Measurements from ENCODE around the gene ARHGEF19.
"Not testable (repeated sequence)": the region's sequence is repeated elsewhere in the genome, so short reads cannot be mapped to it uniquely, and the experiment has no call there.

ARHGEF19 gene

DNA sequence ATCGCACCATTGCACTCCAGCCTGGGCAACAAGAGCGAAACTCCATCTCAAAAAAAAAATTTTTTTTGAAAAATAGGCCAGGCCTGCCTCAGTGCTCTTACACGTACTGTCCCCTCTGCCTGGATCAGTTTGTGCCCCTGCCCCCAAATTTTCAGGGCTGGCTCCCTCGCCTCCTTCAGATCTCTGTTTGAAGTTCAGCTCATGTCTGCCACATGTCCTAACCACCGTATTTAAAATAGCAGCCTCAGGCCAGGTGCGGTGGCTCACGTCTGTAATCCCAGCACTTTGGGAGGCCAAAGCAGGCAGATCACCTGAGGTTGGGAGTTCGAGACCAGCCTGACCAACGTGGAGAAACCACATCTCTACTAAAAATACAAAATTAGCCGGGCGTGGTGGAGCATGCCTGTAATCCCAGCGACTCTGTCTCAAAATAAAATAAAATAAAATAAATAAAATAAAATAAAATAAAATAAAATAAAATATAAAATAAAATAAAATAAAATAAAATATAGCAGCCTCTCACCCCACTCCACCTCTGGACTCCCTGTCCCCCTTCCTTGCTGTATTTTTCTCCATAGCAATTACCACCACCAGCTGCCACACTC lies 48.7 kb downstream of the ARHGEF19 start:
- not testable (repeated sequence) for DNase-seq

DNA sequence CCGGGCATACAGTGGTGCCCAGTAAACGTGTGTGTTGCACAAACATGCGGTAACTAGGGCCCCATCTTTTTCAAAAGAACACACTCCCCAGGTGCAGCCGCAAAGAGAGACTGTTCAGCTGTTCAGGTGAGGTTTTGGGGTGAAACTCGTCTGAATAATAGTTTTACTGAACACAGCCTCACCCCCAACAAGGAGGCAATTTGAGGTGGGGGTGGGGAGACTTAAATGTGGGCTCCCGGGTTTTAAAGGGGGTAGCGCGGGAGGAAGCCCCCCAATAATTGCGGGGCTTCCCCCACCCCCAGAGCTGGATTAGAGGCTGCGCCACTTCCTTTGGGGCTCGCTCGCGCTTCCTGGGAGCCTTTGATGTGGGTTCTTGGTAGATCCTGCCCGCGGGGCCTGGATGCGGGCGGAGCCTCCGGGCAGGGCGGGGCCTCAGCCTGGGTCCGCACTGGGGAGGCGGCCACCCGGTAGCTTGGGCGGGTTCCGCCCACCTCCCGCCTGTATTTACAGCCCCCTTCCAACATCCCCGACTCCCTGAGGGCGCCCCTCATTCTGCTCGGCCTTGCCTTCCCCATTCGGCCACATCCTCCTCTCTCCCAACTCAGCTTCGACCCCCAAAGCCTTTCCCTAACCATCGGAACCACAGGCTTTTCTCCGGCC lies 50.2 kb downstream of the ARHGEF19 start:
- no peak for DNase-seq

- no peak for DNase-seq
Observed at GRCh38 chr1:16161717-16162116, 50.7 kb downstream of the ARHGEF19 start.

DNA sequence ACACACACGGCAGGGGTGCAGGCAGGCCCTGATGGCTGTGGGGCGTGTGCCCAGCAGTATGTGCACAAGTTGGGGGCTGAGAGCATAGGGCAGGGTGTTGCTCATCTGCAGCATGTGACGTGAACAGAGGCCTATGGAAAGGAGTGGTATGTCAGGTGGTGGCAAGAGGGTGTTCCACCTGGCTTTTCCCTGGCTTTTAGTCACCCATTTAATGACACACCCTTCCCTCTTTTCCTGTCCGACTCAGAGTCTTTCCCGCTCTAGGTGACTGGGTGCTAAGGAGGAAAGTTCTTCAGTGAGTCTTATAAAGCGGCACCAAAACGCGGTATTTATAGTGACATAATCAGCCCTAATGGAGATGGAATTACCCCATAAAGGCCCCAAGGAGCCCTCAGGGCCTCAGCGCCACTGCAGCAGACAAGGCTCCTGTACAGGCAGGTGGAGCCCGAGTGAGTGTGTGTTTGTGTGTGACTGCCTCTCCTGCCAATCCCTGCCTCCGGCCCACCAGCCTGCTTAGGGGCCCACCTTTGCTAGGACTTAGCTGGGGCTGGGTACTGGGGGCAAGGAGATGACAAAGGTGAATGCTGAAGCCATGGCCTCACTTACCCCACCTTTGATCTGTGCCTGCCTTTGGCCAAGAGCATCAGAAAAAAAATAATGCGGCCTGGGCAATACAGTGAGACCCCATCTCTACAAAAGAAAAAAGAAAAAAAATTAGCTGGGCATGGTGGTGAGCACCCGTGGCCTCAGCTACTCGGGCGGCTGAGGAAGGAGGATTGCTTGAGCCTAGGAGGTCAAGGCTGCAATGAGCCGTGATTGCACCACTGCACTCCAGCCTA lies 53.2 kb downstream of the ARHGEF19 start:
- no peak for DNase-seq

- no peak for DNase-seq
Observed at GRCh38 chr1:16158025-16158424, 54.4 kb downstream of the ARHGEF19 start.

DNA sequence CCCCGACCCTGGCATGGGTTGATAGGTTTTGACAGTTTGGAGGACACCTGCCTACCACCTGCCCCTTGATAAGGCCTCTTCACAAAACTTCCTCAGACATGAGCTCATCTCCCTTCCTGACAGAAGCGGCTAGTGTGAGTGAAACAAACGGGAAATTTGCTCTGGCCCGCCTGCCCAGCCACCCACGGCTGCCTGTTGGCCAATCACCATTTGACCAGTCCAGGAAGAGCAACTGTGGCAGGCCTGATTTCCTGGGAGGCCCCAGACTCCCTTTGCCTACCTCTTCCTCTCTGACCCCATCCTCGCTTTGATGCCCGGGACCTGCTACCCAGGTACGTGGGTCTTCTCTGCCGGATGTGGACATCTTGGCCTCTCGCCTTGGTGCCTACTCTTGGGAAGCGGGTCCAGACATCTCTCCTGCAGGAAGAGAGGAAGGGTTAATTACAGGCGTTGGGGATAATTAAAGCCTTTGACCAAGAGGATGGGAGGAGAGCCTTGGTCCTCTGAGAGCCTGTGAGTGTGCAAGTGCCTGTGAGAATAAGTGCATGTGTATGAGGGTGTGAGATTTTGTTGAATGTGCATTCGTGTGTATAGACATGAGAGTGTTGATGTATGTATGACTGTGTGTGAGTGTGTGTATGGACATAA lies 55.5 kb downstream of the ARHGEF19 start:
- no peak for DNase-seq

- DNase-seq = no peak
Observed at GRCh38 chr1:16155537-16156410, 56.7 kb downstream of the ARHGEF19 start, which contains the start of gene EPHA2. Gene EPHA2 (minus strand): TSS chr1:16156069. CDS start chr1:16155932, 137 bp downstream.

DNA sequence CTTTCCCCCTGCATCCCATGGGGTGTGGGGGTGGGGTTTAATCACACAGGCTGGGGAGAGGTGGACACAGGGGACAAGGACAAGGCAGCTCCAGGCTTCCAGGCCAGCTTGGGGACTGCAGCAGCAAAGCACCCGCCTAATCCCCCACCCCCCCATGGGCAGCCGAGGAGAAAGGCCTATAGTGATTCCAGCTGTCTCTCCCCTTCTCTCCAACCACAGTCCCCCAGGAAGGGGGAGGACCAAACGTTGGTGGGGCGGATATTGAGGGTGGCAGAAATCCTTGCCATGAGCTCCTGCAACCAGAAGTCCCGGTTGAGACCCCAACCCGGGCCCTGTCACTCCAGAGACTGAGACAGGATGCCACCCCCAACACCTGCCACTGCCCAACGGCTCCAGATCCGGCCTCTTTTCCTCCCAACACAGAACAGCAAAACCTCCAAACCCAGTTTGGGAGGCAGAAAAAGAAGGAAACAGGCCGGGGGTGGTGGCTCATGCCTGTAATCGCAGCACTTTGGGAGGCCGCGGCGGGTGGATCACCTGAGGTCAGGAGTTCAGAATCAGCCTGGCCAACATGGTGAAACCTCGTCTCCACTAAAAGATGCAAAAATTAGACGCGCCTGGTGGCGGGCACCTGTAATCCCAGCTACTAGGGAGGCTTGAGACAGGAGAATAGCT lies 58.3 kb downstream of the ARHGEF19 start:
- no peak for DNase-seq

DNA sequence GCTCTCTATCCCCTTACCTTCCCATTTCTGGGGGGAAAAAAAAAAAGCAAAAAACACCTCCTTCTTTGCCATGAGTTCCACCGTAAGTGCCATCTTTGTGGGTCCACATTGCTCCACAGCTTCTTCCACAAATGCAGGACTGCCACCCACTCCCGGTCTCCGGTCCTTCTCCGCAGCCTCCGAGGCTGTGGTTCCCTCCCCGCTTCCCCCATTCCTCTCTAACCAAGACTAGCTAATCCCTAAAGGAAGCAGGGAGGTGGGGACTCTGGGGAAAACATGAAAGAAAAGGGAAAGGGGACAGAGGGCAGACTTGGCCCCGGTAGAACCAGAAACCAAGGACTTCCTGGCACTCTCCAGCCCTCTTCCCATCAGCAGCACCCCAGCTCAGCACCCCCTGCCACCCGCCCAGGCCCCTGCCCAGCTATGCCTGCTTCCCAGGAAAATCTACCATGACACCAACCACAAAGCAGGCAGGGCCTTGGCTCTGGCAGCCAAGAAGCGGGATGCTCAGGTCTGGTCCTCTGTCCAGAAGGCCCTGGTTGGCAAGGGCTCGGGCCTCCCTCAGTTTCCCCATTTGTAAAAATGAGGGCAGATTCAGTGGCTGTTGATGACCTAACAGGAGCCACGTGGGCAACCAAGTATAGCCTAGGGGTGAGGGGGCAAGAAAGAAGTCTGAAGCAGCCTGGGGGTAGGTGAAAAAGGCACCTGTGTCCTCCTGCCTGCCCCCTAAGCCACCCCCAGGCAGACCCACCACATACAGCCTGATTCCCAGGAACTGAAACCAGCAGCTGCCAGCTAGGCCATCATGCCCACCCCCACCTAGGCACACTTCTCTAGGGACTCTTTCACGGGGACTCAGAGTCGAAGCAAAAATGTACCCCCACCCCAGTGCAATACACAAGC lies 59.1 kb downstream of the ARHGEF19 start:
- DNase-seq = no peak

- DNase-seq = no peak
Observed at GRCh38 chr1:16152481-16153087, 59.9 kb downstream of the ARHGEF19 start.

DNA sequence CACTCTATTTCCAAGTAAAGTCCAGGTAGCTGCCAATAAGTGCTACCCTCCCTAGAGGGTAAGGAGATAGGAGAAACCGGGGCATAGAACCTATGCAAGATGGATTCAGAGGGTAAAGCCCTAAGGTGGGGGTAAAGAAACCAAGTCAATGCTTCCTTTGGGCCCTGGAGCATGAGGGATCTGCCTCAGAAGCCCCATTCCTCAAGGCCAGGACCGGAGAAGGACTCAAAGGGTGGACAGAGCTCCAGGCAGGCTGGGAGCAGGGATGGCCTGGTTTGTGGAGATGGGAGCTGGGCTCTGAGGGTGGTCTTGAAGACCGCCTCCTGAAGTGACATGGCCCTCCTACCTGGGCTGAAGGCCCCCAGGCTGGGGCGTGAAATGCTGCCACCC lies 60.5 kb downstream of the ARHGEF19 start:
- DNase-seq = no peak

GRCh38 chr1:16151196-16151994 lies 61.1 kb downstream of the ARHGEF19 start:
- peak; percentile 20 for DNase-seq

GRCh38 chr1:16150508-16150907 lies 61.9 kb downstream of the ARHGEF19 start:
- no peak for DNase-seq

DNA sequence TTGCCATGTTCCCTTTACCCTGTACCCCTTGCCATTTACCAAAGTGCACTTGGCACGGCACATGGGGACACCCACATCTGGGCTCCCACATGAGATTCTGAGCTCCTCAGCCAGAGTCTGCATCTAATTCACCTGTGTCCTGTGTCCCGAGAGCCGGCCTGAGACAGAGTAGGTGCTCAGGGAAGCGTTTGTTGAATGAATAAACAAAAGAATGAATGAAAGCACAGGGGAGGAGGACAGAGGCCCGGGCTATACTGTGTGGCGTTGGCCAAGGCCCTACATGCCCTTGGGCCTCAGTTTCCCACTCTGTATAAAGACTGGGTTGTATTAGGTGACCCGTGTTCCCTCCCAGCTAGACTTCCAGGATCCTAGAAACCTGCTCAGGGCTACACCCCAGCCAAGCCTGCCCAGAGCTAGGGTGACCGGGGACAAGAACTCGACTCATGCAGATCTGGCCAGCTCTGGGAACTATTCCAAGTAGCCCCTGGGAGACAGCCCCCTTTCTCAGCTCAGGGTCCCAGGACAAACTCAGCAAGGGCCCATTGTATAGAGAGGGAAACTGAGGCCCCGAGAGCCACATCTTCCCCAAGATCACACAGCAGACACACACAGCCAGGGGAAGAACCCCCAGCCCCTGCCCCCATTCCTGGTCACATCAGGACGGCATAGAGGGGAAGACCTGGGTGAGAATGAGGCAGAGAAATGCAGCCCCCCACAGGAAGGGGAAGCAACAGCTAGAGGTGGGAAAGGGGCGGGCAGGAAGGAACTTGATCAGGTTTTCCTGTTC lies 62.6 kb downstream of the ARHGEF19 start:
- DNase-seq = no peak

DNA sequence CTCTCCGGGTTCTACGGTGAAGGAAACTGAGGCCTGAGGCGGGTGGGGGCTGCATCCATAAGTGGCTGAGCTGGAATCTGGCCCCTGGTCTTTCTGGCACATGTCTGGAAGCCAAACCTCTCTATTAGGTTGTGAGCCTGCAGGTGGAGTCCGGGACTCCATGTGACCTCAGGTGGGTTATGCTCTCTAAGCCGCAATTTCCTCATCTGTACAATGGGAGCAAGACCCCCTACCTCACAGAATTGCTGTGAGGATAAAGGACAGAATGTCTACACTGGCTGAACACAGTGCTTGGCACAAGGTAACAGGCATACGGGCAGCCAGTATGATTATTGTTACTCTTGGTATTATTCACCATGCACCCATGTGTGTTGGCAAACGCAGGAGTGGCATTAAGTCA lies 63.3 kb downstream of the ARHGEF19 start:
- DNase-seq = no peak

DNA sequence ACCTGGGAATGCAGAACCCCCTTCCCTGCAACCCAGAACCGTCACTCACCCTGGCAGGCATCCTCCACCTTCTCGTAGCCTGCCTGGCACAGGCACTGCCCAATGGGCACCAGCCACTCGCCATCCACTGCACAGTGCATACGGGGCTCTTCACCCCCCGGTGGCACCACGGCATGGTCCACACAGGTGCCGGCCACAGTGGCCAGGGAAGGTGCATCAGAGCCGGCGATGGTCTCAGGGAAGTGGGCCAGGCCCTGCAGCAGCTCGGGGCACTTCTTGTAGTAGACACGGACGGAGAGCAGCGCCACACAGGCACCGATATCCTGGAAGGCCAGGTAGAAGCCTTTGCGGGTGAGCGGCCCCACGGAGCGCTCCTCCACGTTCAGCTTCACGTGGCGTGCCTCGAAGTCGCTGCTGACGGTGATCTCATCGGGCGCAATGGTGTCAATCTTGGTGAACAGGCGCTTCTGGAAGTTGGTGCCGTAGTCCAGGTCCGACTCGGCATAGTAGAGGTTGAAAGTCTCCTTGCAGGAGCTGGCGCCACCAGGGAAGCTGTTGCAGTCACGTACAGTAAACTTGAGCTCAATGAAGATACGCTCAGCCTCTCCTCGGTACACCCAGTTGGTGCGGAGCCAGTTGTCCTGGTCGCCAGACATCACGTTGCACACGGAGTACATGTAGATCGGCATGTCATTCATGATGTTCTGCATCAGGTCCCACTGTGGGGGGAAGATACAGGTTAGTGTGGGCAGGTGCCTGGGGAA lies 63.9 kb downstream of the ARHGEF19 start:
- no peak for DNase-seq
